HepG2 (cell line): ENCODE data around the gene MICB. TPM values are rescaled to one million over a fixed set of nuclear protein-coding genes. Genes with fewer than 3 reads are reported as not detected.

Experiments
- DR1 ChIP-seq: sonication (generic); formaldehyde crosslinking; IDR thresholded peaks from 2 replicates; pipeline ENCODE4 v1.8.0; 2021; ENCODE audit warnings: mild to moderate bottlenecking, missing genetic modification reagents, inconsistent platforms
- FOXA3 ChIP-seq: IDR thresholded peaks from 2 replicates; pipeline ENCODE4 v1.6.1; 2016; ENCODE audit warnings: missing genetic modification reagents, missing compliant biosample characterization
- FUBP1 ChIP-seq: sonication (generic); formaldehyde crosslinking; IDR thresholded peaks from 2 replicates; pipeline ENCODE4 v1.5.1; 2020; ENCODE audit warnings: missing genetic modification reagents, mild to moderate bottlenecking, borderline replicate concordance
- HNF1B ChIP-seq: sonication (generic); formaldehyde crosslinking; IDR thresholded peaks from 2 replicates; pipeline ENCODE4 v1.5.1; 2020; ENCODE audit warnings: mild to moderate bottlenecking, moderate library complexity, missing genetic modification reagents
- JUN ChIP-seq: sonication (generic); formaldehyde crosslinking; IDR thresholded peaks from 2 replicates; pipeline ENCODE4 v1.4.0; 2020; ENCODE audit warnings: mild to moderate bottlenecking, missing genetic modification reagents
- KDM3A ChIP-seq: IDR thresholded peaks from 2 replicates; pipeline ENCODE4 v1.6.1; 2018; ENCODE audit warnings: low read depth, missing compliant biosample characterization
- KLF6 ChIP-seq: IDR thresholded peaks from 2 replicates; pipeline ENCODE4 v1.8.0; 2016; ENCODE audit warnings: missing biosample characterization, missing genetic modification reagents
- MXD1 ChIP-seq: sonication (generic); formaldehyde crosslinking; IDR thresholded peaks from 2 replicates; pipeline ENCODE4 v1.4.0; 2020; ENCODE audit warnings: mild to moderate bottlenecking, missing genetic modification reagents
- REXO4 ChIP-seq: sonication (generic); formaldehyde crosslinking; IDR thresholded peaks from 2 replicates; pipeline ENCODE4 v1.8.0; 2022; ENCODE audit warnings: missing genetic modification reagents, mild to moderate bottlenecking, borderline replicate concordance
- ZBTB4 ChIP-seq: sonication (generic); formaldehyde crosslinking; IDR thresholded peaks from 2 replicates; pipeline ENCODE4 v1.4.0; 2020; ENCODE audit warnings: missing genetic modification reagents, mild to moderate bottlenecking, borderline replicate concordance
- ZFX ChIP-seq: sonication (generic); formaldehyde crosslinking; IDR thresholded peaks from 2 replicates; pipeline ENCODE4 v1.4.0; 2020; ENCODE audit warnings: mild to moderate bottlenecking, low read depth, missing genetic modification reagents, moderate library complexity
- ZNF549 ChIP-seq: sonication (generic); formaldehyde crosslinking; IDR thresholded peaks from 2 replicates; pipeline ENCODE4 v1.5.0; 2020; ENCODE audit warnings: missing genetic modification reagents
- ZNF589 ChIP-seq: sonication (generic); formaldehyde crosslinking; conservative IDR thresholded peaks from 2 replicates; pipeline ENCODE4 v1.8.0; 2022; ENCODE audit warnings: mild to moderate bottlenecking, moderate library complexity, missing genetic modification reagents
- ZNF607 ChIP-seq: sonication (generic); formaldehyde crosslinking; IDR thresholded peaks from 2 replicates; pipeline ENCODE4 v1.5.1; 2020; ENCODE audit warnings: missing genetic modification reagents, mild to moderate bottlenecking, borderline replicate concordance
- ZNF7 ChIP-seq: IDR thresholded peaks from 2 replicates; pipeline ENCODE4 v1.6.1; 2016; ENCODE audit warnings: missing biosample characterization, missing genetic modification reagents
- ZNF704 ChIP-seq: sonication (generic); formaldehyde crosslinking; IDR thresholded peaks from 2 replicates; pipeline ENCODE4 v1.8.1; 2023; ENCODE audit warnings: mild to moderate bottlenecking, inconsistent platforms, moderate library complexity, missing genetic modification reagents, borderline replicate concordance
- ZNF782 ChIP-seq: sonication (generic); formaldehyde crosslinking; IDR thresholded peaks from 2 replicates; pipeline ENCODE4 v1.4.0; 2020; ENCODE audit warnings: missing genetic modification reagents, mild to moderate bottlenecking, borderline replicate concordance
- ZNF841 ChIP-seq: sonication (generic); formaldehyde crosslinking; IDR thresholded peaks from 2 replicates; pipeline ENCODE4 v1.8.1; 2023; ENCODE audit warnings: missing genetic modification reagents, borderline replicate concordance
- ZNF883 ChIP-seq: sonication (generic); formaldehyde crosslinking; IDR thresholded peaks from 2 replicates; pipeline ENCODE4 v1.5.1; 2020; ENCODE audit warnings: mild to moderate bottlenecking, missing genetic modification reagents; ENCODE audit errors: not compliant biosample characterization
- polyA plus RNA-seq, 8 experiments: library from polyadenylated mRNA; depleted of rRNA in 3 of 8; stranded (reverse) in 7 of 8; unstranded in 1 of 8; fragments of >200 nt; fragmentation: Illumina TruSeq in 4 of 8; extraction: Trizol in 4 of 8; gene quantifications; 2 replicates each; pipeline versions ENCODE4 v1.2.1 to v1.2.3, GENCODE V29; 2011 to 2016; ENCODE audit warnings: low read depth in 4 of 8, missing spikeins in 1 of 8, mixed read lengths in 1 of 8; ENCODE audit not compliant: insufficient read depth in 1 of 8
- total RNA-seq, 5 experiments: library from RNA; depleted of rRNA; stranded (reverse); fragments of >200 nt; fragmentation: Illumina TruSeq; extraction: Trizol; gene quantifications; 2 replicates each; pipeline ENCODE4 v1.2.3, GENCODE V29; 2016; ENCODE audit warnings: low read depth in 1 of 5

MICB gene
- total and polyA plus RNA-seq, 2 of the 13 experiments (the other 11 are each of a cell fraction or from before 2014, with no cell fraction given), result 12.5 to 12.8 TPM

- TF ChIP-seq FUBP1 (CRISPR knock-in tag) (0 out of 2 replicates have a peak, but pooled peaks have one; percentile 89), ZNF607 (CRISPR knock-in tag) (peak; percentile 81; the same call in 1 of the 2 replicates), MXD1 (CRISPR knock-in tag) (peak; percentile 47), JUN (CRISPR knock-in tag) (no peak), DR1 (CRISPR knock-in tag) (peak; percentile 100), ZNF589 (CRISPR knock-in tag) (no peak; the same call in none of the 2 replicates), ZNF782 (CRISPR knock-in tag) (peak; percentile 24; the same call in 1 of the 2 replicates), ZNF841 (no peak), KDM3A (CRISPR knock-in tag) (0 out of 2 replicates have a peak, but pooled peaks have one; percentile 28), REXO4 (CRISPR knock-in tag) (no peak), FOXA3 (CRISPR knock-in tag) (peak; percentile 68; the same call in 1 of the 2 replicates), ZNF7 (CRISPR knock-in tag) (0 out of 2 replicates have a peak, but pooled peaks have one; percentile 2), ZNF549 (CRISPR knock-in tag) (no peak), ZNF704 (CRISPR knock-in tag) (peak; percentile 49; the same call in 1 of the 2 replicates), KLF6 (CRISPR knock-in tag) (peak; percentile 93), ZFX (CRISPR knock-in tag) (peak; percentile 99), ZNF883 (CRISPR knock-in tag) (peak; percentile 89), ZBTB4 (CRISPR knock-in tag) (peak; percentile 73; the same call in 1 of the 2 replicates), HNF1B (CRISPR knock-in tag) (peak; percentile 47)
Observed at GRCh38 chr6:31541658-31542521, 43.9 kb downstream of the MICB start, which contains the start of gene DDX39B (continued).
